NCI-H2081 (cell line): Measurements from ENCODE around the gene GAMT.
"Not testable (repeated sequence)": the region's sequence is repeated elsewhere in the genome, so short reads cannot be mapped to it uniquely, and the experiment has no call there.

ENCODE experiments used
- DNase-seq, 2 experiments: peaks; one replicate each; lab custom pipeline; 2025; lab: John Stamatoyannopoulos, UW

Gene GAMT

GRCh38 chr19:1401138-1401888 is at the start of gene GAMT:
Gene GAMT (minus strand): TSS chr19:1401542. CDS start chr19:1401476, 66 bp downstream.
- DNase-seq = peak in 1 of 2 experiments; percentile 35

GRCh38 chr19:1449467-1450442 is 48.4 kb upstream of the GAMT start, which contains the start of gene APC2:
Gene APC2 (plus strand): TSS chr19:1450121. CDS start chr19:1453002, 2,881 bp downstream.
- peak; percentile 37 to 58 for DNase-seq

- DNase-seq = no peak
Observed at GRCh38 chr19:1447944-1448343, 46.6 kb upstream of the GAMT start.

GRCh38 chr19:1447504-1447903 is 46.2 kb upstream of the GAMT start:
- DNase-seq = no peak

GRCh38 chr19:1446713-1447481 is 45.6 kb upstream of the GAMT start:
- DNase-seq = no peak

- DNase-seq = peak; percentile 19 to 32
Observed at GRCh38 chr19:1445932-1446712, 44.8 kb upstream of the GAMT start.

- DNase-seq = peak; percentile 49 to 59
Observed at GRCh38 chr19:1445185-1445931, 44.0 kb upstream of the GAMT start.

GRCh38 chr19:1441677-1442438 is 40.5 kb upstream of the GAMT start:
- no peak for DNase-seq

GRCh38 chr19:1441022-1441426 is 39.7 kb upstream of the GAMT start:
- no peak for DNase-seq

- DNase-seq = no peak
Observed at GRCh38 chr19:1440418-1440801, 39.1 kb upstream of the GAMT start.

GRCh38 chr19:1439525-1440417 is 38.4 kb upstream of the GAMT start:
- DNase-seq = not testable (repeated sequence)

GRCh38 chr19:1438933-1439354 is 37.6 kb upstream of the GAMT start:
- DNase-seq = no peak

- DNase-seq = peak; percentile 91
Observed at GRCh38 chr19:1438035-1438932, 36.9 kb upstream of the GAMT start, which contains the start of gene RPS15. Gene RPS15 (plus strand): TSS chr19:1438396. CDS start chr19:1438426, 30 bp downstream.

- DNase-seq = no peak
Observed at GRCh38 chr19:1437609-1438008, 36.3 kb upstream of the GAMT start.

- no peak for DNase-seq
Observed at GRCh38 chr19:1435378-1435989, 34.1 kb upstream of the GAMT start.

- DNase-seq = no peak
Observed at GRCh38 chr19:1434577-1435060, 33.3 kb upstream of the GAMT start.

- no peak for DNase-seq
Observed at GRCh38 chr19:1434040-1434366, 32.7 kb upstream of the GAMT start.
